Nephron (organoid): ENCODE data around the gene FAM181A.
A peak's percentile ranks its signal among the peaks of the same experiment; 100 is the strongest.

ENCODE experiments used
- H3K27ac Mint-ChIP-seq, 3 experiments: 2 replicates each; pipeline ENCODE4 v1.8.0; 2020; ENCODE audit warnings: mixed read lengths in 3 of 3, mild to moderate bottlenecking in 2 of 3, moderate library complexity in 1 of 3
- H3K27me3 Mint-ChIP-seq: 2 replicates; pipeline ENCODE4 v1.8.0; 2021; ENCODE audit warnings: low read depth, mild to moderate bottlenecking, moderate library complexity, mixed read lengths
- H3K36me3 Mint-ChIP-seq: 2 replicates; pipeline ENCODE4 v1.8.0; 2020; ENCODE audit warnings: low read depth, mixed read lengths
- H3K4me1 Mint-ChIP-seq: 2 replicates; pipeline ENCODE4 v1.8.0; 2020; ENCODE audit warnings: mixed read lengths
- H3K4me3 Mint-ChIP-seq, 3 experiments: 2 replicates each; pipeline ENCODE4 v1.8.0; 2020; ENCODE audit warnings: mild to moderate bottlenecking in 3 of 3, mixed read lengths in 3 of 3, moderate library complexity in 2 of 3
- H3K9me3 Mint-ChIP-seq: 2 replicates; pipeline ENCODE4 v1.8.0; 2020; ENCODE audit warnings: mixed read lengths
- TF ChIP-seq, protein P1 (sequence below), 3 experiments: fragments of 200-600 bp; sonication (generic); IDR thresholded peaks; one replicate each; pipeline ENCODE4 v1.5.0; 2021; ENCODE audit warnings: antibody characterized with exemption in 3 of 3; ENCODE audit not compliant: unreplicated experiment in 3 of 3

FAM181A gene

GRCh38 chr14:93906341-93907329 lies 20.5 kb upstream of the FAM181A start:
- Mint-ChIP-seq H3K9me3 (no peaks in the 10 kb centered on the region), H3K27me3 (peaks cover 36% of the 10 kb centered on the region), H3K36me3 (no peaks in the 10 kb centered on the region), H3K27ac (no peak overlapping the region), H3K4me1 (peaks cover 4% of the 10 kb centered on the region), H3K4me3 (no peak overlapping the region)
- TF ChIP-seq, protein P1, sequence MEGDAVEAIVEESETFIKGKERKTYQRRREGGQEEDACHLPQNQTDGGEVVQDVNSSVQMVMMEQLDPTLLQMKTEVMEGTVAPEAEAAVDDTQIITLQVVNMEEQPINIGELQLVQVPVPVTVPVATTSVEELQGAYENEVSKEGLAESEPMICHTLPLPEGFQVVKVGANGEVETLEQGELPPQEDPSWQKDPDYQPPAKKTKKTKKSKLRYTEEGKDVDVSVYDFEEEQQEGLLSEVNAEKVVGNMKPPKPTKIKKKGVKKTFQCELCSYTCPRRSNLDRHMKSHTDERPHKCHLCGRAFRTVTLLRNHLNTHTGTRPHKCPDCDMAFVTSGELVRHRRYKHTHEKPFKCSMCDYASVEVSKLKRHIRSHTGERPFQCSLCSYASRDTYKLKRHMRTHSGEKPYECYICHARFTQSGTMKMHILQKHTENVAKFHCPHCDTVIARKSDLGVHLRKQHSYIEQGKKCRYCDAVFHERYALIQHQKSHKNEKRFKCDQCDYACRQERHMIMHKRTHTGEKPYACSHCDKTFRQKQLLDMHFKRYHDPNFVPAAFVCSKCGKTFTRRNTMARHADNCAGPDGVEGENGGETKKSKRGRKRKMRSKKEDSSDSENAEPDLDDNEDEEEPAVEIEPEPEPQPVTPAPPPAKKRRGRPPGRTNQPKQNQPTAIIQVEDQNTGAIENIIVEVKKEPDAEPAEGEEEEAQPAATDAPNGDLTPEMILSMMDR (IDR thresholded peaks at IDR 0.05; ENCODE audit: unreplicated experiment in 3 of 3), result peak; percentile 45 to 59 (median 46)

GRCh38 chr14:93909429-93910128 lies 17.6 kb upstream of the FAM181A start:
- peaks cover 2% of the 10 kb centered on the region for H3K9me3 Mint-ChIP-seq
- no peaks in the 10 kb centered on the region for H3K4me1 Mint-ChIP-seq
- no peak overlapping the region for H3K4me3 Mint-ChIP-seq
- TF ChIP-seq, protein P1 (IDR thresholded peaks at IDR 0.05; ENCODE audit: unreplicated experiment in 3 of 3), result no peak
- no peak overlapping the region for H3K27ac Mint-ChIP-seq
- H3K27me3 Mint-ChIP-seq, result peaks cover 16% of the 10 kb centered on the region
- H3K36me3 Mint-ChIP-seq, result no peaks in the 10 kb centered on the region

DNA sequence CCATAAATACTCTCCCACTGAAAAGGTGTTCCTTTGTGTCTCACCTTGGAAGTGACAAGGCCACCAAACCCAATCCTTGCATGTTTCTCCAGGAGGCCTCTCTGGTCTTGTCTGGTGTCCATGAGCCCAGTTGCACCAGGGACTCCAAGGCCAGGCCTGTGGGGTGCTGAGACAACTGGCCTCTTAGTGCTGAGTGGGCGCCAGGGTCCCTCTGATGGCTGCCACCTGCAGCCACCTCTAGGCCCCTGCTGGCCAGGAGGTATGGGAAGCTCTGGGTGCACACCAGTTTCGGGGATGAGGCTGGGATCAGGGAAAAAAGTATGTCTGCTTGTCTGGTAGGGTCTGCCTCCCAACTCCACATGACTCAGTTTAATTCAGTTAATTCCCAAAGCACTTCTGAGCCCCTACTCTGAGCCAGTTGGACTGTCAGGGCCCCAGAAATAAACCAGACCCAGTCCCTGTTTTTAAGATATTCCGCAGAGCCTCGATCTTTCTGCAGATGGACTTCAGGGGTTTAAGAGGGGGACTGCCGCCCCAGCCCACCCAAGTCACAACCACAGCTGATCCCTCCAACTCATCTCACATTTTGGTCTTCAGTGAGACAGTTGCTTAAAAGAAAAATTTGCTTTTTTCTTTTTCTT lies 15.0 kb upstream of the FAM181A start:
- H3K4me3 Mint-ChIP-seq, result no peak overlapping the region
- H3K27me3 Mint-ChIP-seq, result peaks cover 4% of the 10 kb centered on the region
- H3K9me3 Mint-ChIP-seq, result peaks cover 2% of the 10 kb centered on the region
- TF ChIP-seq, protein P1 (IDR thresholded peaks at IDR 0.05; ENCODE audit: unreplicated experiment in 3 of 3), result no peak
- no peak overlapping the region for H3K27ac Mint-ChIP-seq
- H3K4me1 Mint-ChIP-seq, result no peaks in the 10 kb centered on the region
- no peaks in the 10 kb centered on the region for H3K36me3 Mint-ChIP-seq

DNA sequence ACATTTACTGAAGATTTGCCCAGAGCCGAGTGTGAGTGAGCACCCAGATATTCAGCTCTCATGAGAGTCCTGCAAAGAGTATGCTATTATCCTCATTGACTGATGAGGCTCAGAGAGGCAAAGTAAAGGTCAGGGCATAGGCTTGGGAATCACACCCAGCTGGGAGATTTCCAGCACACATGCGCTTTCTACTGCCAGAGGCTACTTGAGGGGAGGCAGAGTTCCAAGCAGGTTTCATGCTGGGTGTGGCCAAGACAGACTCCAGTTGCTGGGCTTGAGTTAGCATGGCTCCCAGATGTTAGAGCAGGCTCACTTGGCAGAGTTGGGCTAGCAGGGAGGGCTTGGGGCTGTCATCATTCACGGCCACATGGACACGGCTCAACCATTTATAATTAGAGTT lies 14.4 kb upstream of the FAM181A start:
- H3K36me3 Mint-ChIP-seq, result no peaks in the 10 kb centered on the region
- H3K4me3 Mint-ChIP-seq, result no peak overlapping the region
- H3K27me3 Mint-ChIP-seq, result peaks cover 4% of the 10 kb centered on the region
- TF ChIP-seq, protein P1 (IDR thresholded peaks at IDR 0.05; ENCODE audit: unreplicated experiment in 3 of 3), result no peak
- H3K27ac Mint-ChIP-seq, result no peak overlapping the region
- H3K4me1 Mint-ChIP-seq, result no peaks in the 10 kb centered on the region
- H3K9me3 Mint-ChIP-seq, result peaks cover 2% of the 10 kb centered on the region

DNA sequence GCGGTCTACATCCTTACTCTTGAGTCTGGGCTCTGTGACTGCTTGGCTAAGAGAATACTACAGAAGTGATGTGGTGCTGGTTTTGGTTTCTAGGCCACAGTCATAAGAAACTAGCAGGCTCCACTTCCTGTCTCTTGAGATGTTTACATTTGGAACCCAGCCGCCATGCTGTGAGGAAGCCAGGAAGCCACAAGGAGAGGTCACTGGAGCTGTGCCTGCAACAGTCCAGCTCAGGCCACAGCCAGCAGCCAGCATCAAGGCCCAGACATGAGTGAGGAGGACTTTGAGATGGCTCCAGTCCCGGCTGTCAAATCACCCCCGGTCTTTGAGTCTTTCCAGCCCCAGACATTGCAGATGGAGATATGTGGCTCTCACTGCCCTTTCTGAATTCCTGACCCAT lies 12.9 kb upstream of the FAM181A start:
- Mint-ChIP-seq H3K27me3 (no peaks in the 10 kb centered on the region), H3K36me3 (no peaks in the 10 kb centered on the region), H3K9me3 (peaks cover 2% of the 10 kb centered on the region), H3K4me1 (no peaks in the 10 kb centered on the region), H3K27ac (no peak overlapping the region), H3K4me3 (no peak overlapping the region)
- TF ChIP-seq, protein P1 (IDR thresholded peaks at IDR 0.05; ENCODE audit: unreplicated experiment in 3 of 3), result no peak
